Measurements from ENCODE around the gene HELZ. TPM values are rescaled to one million over a fixed set of nuclear protein-coding genes. Genes with fewer than 3 reads are reported as not detected.

The HELZ gene
- total RNA-seq, 1 donor from 2014 or later = 74.7 TPM

GRCh38 chr17:67066717-67067116 lies 178.3 kb downstream of the HELZ start:
- Mint-ChIP-seq H3K9me3 (no peaks in the 10 kb centered on the region), H3K27me3 (no peaks in the 10 kb centered on the region), H3K4me1 (no peaks in the 10 kb centered on the region), H3K27ac (no peak overlapping the region), H3K36me3 (ENCODE audit: low read depth) (no peaks in the 10 kb centered on the region), H3K4me3 (no peak overlapping the region)
- no peak for DNase-seq
- intact Hi-C loops (cut with micrococcal nuclease) = no loop called here

GRCh38 chr17:67063141-67063540 lies 181.9 kb downstream of the HELZ start:
- H3K27me3 Mint-ChIP-seq = no peaks in the 10 kb centered on the region
- intact Hi-C loops (cut with micrococcal nuclease) = no loop called here
- H3K27ac Mint-ChIP-seq = no peak overlapping the region
- no peaks in the 10 kb centered on the region for H3K9me3 Mint-ChIP-seq
- DNase-seq = no peak
- H3K4me1 Mint-ChIP-seq = no peaks in the 10 kb centered on the region
- no peaks in the 10 kb centered on the region for H3K36me3 Mint-ChIP-seq (ENCODE audit: low read depth)
- no peak overlapping the region for H3K4me3 Mint-ChIP-seq

- Mint-ChIP-seq H3K4me3 (no peak overlapping the region), H3K9me3 (no peaks in the 10 kb centered on the region), H3K4me1 (no peaks in the 10 kb centered on the region), H3K27me3 (no peaks in the 10 kb centered on the region), H3K27ac (no peak overlapping the region), H3K36me3 (ENCODE audit: low read depth) (no peaks in the 10 kb centered on the region)
- intact Hi-C loops (cut with micrococcal nuclease) = loop anchor here (2.0 kb wide), 1 partner anchor 57 kb away; no protein-coding TSS in a partner anchor
- DNase-seq = no peak
Measured at GRCh38 chr17:67059372-67059771, 185.6 kb downstream of the HELZ start.

GRCh38 chr17:67058036-67058435 lies 187.0 kb downstream of the HELZ start:
- no peaks in the 10 kb centered on the region for H3K27me3 Mint-ChIP-seq
- no peak for DNase-seq

GRCh38 chr17:67056746-67057490 lies 188.1 kb downstream of the HELZ start:
- H3K27me3 Mint-ChIP-seq = peaks cover under 1% of the 10 kb centered on the region
- no peak overlapping the region for H3K27ac Mint-ChIP-seq
- H3K4me3 Mint-ChIP-seq = no peak overlapping the region
- H3K9me3 Mint-ChIP-seq = no peaks in the 10 kb centered on the region
- no peaks in the 10 kb centered on the region for H3K36me3 Mint-ChIP-seq (ENCODE audit: low read depth)
- DNase-seq = no peak
- intact Hi-C loops (cut with micrococcal nuclease) = no loop called here
- no peaks in the 10 kb centered on the region for H3K4me1 Mint-ChIP-seq

More at GRCh38 chr17:67058036-67058435, 187.0 kb downstream of the HELZ start:
- Mint-ChIP-seq H3K4me3 (no peak overlapping the region), H3K4me1 (no peaks in the 10 kb centered on the region), H3K9me3 (no peaks in the 10 kb centered on the region), H3K36me3 (ENCODE audit: low read depth) (no peaks in the 10 kb centered on the region), H3K27ac (no peak overlapping the region)
- intact Hi-C loops (cut with micrococcal nuclease) = loop anchor here (2.0 kb wide), 1 partner anchor 55 kb away; no protein-coding TSS in a partner anchor

GRCh38 chr17:67055811-67056745 lies 188.9 kb downstream of the HELZ start:
- Mint-ChIP-seq H3K4me3 (no peak overlapping the region), H3K4me1 (no peaks in the 10 kb centered on the region), H3K27ac (no peak overlapping the region), H3K9me3 (no peaks in the 10 kb centered on the region), H3K27me3 (peaks cover 3% of the 10 kb centered on the region), H3K36me3 (ENCODE audit: low read depth) (no peaks in the 10 kb centered on the region)
- intact Hi-C loops (cut with micrococcal nuclease) = no loop called here
- no peak for DNase-seq

GRCh38 chr17:67055041-67055443 lies 190.0 kb downstream of the HELZ start:
- H3K27me3 Mint-ChIP-seq = peaks cover 3% of the 10 kb centered on the region
- no peak overlapping the region for H3K4me3 Mint-ChIP-seq
- no peaks in the 10 kb centered on the region for H3K36me3 Mint-ChIP-seq (ENCODE audit: low read depth)
- H3K9me3 Mint-ChIP-seq = peaks cover 2% of the 10 kb centered on the region
- intact Hi-C loops (cut with micrococcal nuclease) = no loop called here
- DNase-seq = no peak
- no peaks in the 10 kb centered on the region for H3K4me1 Mint-ChIP-seq
- H3K27ac Mint-ChIP-seq = no peak overlapping the region

GRCh38 chr17:67054608-67055007 lies 190.4 kb downstream of the HELZ start:
- no peak for DNase-seq
- intact Hi-C loops (cut with micrococcal nuclease) = no loop called here
- no peak overlapping the region for H3K4me3 Mint-ChIP-seq
- H3K36me3 Mint-ChIP-seq (ENCODE audit: low read depth) = no peaks in the 10 kb centered on the region
- peaks cover 5% of the 10 kb centered on the region for H3K9me3 Mint-ChIP-seq
- H3K4me1 Mint-ChIP-seq = no peaks in the 10 kb centered on the region
- no peak overlapping the region for H3K27ac Mint-ChIP-seq
- H3K27me3 Mint-ChIP-seq = peaks cover 3% of the 10 kb centered on the region

- Mint-ChIP-seq H3K4me1 (no peaks in the 10 kb centered on the region), H3K9me3 (peaks cover 5% of the 10 kb centered on the region), H3K27me3 (peaks cover 3% of the 10 kb centered on the region), H3K4me3 (no peak overlapping the region), H3K27ac (no peak overlapping the region), H3K36me3 (ENCODE audit: low read depth) (no peaks in the 10 kb centered on the region)
- intact Hi-C loops (cut with micrococcal nuclease) = no loop called here
- no peak for DNase-seq
Measured at GRCh38 chr17:67054011-67054591, 190.9 kb downstream of the HELZ start.

- peaks cover 11% of the 10 kb centered on the region for H3K9me3 Mint-ChIP-seq
- no peak overlapping the region for H3K4me3 Mint-ChIP-seq
- no peak overlapping the region for H3K27ac Mint-ChIP-seq
- H3K36me3 Mint-ChIP-seq (ENCODE audit: low read depth) = no peaks in the 10 kb centered on the region
- no peaks in the 10 kb centered on the region for H3K4me1 Mint-ChIP-seq
- H3K27me3 Mint-ChIP-seq = peaks cover 3% of the 10 kb centered on the region
- DNase-seq = no peak
- intact Hi-C loops (cut with micrococcal nuclease) = no loop called here
Measured at GRCh38 chr17:67053438-67054000, 191.5 kb downstream of the HELZ start.

GRCh38 chr17:67052720-67053437 lies 192.1 kb downstream of the HELZ start:
- Mint-ChIP-seq H3K4me1 (no peaks in the 10 kb centered on the region), H3K4me3 (no peak overlapping the region), H3K36me3 (ENCODE audit: low read depth) (no peaks in the 10 kb centered on the region), H3K9me3 (peaks cover 12% of the 10 kb centered on the region), H3K27me3 (peaks cover 3% of the 10 kb centered on the region), H3K27ac (no peak overlapping the region)
- no peak for DNase-seq
- intact Hi-C loops (cut with micrococcal nuclease) = no loop called here

GRCh38 chr17:67051837-67052236 lies 193.2 kb downstream of the HELZ start:
- H3K36me3 Mint-ChIP-seq (ENCODE audit: low read depth) = no peaks in the 10 kb centered on the region
- intact Hi-C loops (cut with micrococcal nuclease) = no loop called here
- H3K4me1 Mint-ChIP-seq = no peaks in the 10 kb centered on the region
- H3K9me3 Mint-ChIP-seq = peaks cover 12% of the 10 kb centered on the region
- H3K27ac Mint-ChIP-seq = no peak overlapping the region
- no peak for DNase-seq
- H3K4me3 Mint-ChIP-seq = no peak overlapping the region
- peaks cover 3% of the 10 kb centered on the region for H3K27me3 Mint-ChIP-seq

- H3K9me3 Mint-ChIP-seq = peaks cover 12% of the 10 kb centered on the region
- intact Hi-C loops (cut with micrococcal nuclease) = no loop called here
- no peak for DNase-seq
- no peaks in the 10 kb centered on the region for H3K4me1 Mint-ChIP-seq
- no peak overlapping the region for H3K4me3 Mint-ChIP-seq
- H3K27me3 Mint-ChIP-seq = peaks cover 3% of the 10 kb centered on the region
- H3K27ac Mint-ChIP-seq = no peak overlapping the region
- no peaks in the 10 kb centered on the region for H3K36me3 Mint-ChIP-seq (ENCODE audit: low read depth)
Measured at GRCh38 chr17:67051155-67051538, 193.8 kb downstream of the HELZ start.
